ENCODE data around the gene C1RL.

The C1RL gene

GRCh38 chr12:7136071-7136470 is 27.1 kb upstream of the C1RL start:
- DNase-seq: no peak

DNA sequence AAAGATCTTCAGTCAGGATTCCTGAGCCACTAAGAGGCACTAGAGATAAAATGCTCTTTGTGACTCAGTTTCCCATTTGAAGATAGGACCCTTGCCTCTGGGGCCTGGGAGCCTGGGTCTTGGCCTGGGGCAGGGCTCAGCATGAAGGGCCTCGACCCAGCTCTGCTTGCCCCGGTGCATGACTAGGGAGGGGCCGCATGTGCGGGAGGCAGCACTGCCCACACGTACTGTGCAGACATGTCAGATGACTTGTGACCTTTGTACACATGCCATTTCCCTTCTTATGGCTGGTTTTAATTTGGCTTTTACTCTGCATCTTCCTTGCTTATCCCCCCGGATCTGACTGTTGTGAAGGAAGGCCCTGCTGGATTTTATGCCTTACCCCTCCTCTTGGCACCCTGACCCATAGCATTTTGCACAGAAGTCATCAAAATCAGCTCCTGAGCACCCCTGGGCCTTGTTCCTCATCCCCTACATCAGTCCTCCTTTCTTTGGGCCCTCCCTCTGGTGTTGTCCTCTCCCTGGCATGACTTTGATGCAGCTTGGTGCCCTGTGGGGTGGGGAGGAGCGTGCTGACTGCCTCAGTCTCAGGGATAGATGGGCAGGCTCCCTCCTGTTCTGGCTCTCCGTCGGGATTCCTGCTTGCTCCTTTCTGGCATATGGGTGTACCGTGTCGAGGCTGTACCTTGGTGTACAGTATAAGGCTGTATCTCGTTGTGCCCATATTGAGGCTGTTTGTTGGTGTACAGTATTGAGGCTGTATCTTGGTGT is 25.6 kb upstream of the C1RL start:
- no peak for DNase-seq

GRCh38 chr12:7131502-7131866 is 22.5 kb upstream of the C1RL start:
- no peak for DNase-seq

GRCh38 chr12:7130701-7131501 is 21.9 kb upstream of the C1RL start:
- DNase-seq: peak; percentile 48

GRCh38 chr12:7129872-7130691 is 21.1 kb upstream of the C1RL start, which contains the start of gene CLSTN3:
CLSTN3 (plus strand) TSS chr12:7130371; CDS start chr12:7130649, 278 bp downstream.
- peak; percentile 65 for DNase-seq

- no peak for DNase-seq
Observed at GRCh38 chr12:7129287-7129871, 20.4 kb upstream of the C1RL start.

- no peak for DNase-seq
Observed at GRCh38 chr12:7128681-7129286, 19.8 kb upstream of the C1RL start, which contains the start of gene RBP5. RBP5 (minus strand) TSS chr12:7128889; CDS start chr12:7128775, 114 bp downstream.

- DNase-seq: no peak
Observed at GRCh38 chr12:7127916-7128626, 19.1 kb upstream of the C1RL start.

DNA sequence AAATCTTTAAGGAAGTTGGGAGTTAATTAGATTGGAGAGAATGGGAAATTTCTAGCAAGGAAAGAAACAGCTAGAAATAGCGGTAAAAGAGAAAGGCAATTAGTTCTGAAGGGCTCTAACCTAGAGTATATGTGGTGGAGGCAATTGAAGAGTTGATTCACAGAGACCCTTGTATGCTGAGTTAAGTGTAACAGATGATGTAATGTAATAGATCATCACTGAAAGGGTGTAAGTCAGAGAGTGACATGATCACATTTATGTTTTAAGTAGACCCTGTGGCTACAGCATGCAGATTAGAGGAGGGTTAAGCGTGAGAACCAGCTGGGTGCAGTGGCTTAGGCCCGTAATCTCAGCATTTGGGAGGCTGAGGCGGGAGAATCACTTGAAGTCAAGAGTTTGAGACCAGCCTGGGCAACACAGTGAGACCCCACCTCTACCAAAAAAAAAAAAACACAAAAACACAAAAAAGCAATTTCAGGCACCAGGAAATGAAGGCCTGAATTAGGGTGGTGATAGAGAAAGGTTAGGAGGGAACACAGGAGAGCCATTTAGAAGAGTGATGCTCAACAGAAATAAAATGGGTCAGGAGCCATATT is 16.7 kb upstream of the C1RL start:
- DNase-seq: no peak

GRCh38 chr12:7123806-7124522 is 14.9 kb upstream of the C1RL start:
- no peak for DNase-seq

DNA sequence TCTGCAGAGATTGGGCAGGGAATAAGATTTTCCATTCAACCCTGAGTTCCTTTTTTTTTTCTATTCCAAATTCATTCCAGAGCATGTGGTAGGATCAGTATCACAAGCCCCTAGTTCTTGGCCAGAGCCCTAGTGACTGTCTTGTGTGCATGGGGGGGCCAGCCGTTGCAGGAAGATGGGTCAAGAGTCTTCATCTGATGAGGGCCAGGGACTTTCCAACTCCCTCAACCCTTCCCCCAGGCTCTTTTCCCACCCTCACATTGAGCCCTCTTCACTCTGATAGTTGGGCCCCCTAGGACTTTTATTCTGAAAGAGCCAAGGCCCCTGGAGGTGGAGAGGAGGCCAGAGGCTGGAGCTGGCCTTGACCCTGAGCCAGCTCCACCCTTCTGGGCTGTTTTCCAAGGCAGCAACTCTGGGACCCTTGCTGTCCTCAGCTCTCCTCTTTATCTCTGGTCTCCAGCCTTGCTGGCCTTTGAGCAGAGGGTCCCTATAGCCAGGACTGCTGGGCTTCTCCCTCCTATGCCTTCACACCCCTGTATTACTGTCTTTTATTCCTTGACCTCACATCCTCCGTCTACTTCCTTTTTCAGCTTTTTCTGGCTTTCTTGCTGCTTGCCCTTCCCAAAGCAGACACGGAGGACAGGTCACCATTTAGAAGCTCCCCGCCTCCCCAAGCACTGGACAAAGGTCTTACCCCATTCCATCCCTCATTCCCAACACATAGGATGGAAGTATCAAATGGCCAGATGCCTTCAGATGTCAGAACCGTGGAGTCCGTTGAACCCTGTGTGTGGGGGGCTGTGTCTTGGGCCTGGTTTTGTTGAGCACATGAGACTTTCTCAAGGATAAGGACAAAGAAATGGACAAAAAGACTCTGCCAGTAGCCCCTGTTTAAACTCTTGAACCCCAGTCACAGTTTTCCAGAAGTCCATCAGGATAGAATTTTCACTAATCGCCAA is 14.1 kb upstream of the C1RL start:
- no peak for DNase-seq

DNA sequence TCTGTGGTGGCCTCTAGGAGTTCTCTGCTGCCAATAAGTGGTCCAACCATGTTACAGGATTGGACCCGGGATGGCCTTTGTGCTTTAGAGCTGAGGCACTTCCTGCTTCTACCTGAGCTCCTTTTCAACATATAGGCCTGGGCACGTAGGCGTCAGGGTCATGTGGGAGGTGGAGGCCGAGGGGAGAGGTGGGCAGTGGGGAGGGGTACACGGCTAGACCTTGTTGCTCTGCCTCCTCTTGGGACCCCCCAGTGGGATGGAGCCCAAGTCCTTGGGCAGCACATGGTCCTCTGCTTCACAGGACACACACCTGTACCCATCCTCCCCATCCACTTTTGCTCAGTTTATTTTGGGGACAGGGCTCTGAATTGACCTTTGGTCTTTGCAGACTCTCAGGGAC is 12.3 kb upstream of the C1RL start:
- DNase-seq: no peak

DNA sequence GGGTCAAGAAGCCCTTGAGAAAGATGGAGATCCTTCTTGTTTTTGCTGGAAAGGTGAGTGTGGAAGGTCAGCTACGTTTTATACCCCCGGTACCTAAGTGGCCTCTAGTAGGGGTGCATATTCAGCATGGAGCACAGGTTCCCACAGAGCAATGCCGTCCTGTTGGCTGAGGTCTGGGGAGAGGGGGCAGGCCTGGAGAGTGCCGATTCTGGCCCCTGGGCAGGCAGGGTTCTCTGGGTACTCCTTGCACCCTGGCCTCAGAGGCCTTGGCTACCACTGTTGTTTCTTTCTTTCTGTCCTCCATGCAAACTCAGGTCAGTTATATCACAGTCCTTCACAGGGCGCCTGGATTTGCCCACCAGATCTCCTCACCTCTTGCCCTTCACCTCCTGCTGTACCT is 11.2 kb upstream of the C1RL start:
- DNase-seq: no peak

- no peak for DNase-seq
Observed at GRCh38 chr12:7118881-7119280, 9.9 kb upstream of the C1RL start.

DNA sequence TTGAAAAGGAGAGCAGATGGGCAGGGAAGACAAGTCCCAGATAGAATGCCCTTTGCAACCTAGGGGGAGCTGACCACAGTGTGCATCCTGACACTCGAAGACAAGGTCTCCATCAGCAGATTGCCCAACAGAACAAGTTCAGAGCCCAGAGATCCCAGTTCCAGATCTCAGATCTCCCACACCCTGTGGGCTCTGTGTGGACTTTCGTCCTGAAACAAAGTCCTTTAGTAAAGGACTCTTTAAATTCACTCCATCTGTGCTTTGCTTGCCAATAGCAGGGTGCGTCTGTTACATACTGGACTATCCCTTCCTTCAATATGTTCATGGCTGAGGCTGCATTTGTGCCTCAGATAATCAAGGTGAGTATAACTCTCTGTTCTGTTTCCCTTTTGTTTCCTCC is 8.7 kb upstream of the C1RL start:
- no peak for DNase-seq

DNA sequence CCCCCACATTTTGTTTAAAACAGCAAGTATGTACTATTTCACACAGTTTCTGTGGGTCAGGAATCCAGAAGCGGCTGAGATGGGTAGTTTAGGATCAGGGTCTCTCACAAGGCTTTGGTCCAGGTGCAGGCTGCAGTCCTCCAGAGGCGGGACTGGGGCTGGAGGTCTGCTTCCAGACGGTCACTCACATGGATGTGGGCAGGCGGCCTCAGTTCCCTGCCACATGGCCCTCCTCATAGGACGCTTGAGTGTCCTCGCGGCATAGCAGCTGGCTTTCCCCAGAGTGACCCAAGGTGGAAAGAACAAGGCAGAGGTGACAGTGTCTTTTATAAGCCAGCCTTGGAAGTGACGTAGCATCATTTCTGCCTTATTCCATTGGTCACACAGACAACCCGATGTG is 7.9 kb upstream of the C1RL start:
- no peak for DNase-seq

DNA sequence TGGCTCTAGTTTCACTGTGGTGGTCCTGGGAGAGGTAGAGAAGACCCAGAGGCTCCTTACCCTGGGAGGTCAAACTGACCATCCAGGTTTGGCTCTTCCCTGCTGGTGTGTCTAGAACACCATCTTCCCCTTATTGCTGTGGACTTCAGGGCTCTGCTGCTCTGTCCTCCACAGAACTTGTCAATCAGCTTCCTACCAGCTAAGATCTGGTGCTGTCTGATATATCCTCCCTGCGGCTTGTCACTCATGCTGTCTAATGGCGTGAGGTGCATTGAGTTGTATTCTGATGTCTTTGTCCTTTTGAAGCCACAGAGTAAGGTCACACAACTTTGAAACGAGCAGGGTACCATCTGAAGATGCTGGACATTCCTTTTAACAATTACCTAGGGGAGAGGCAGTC is 7.2 kb upstream of the C1RL start:
- DNase-seq: no peak

GRCh38 chr12:7114851-7115250 is 5.8 kb upstream of the C1RL start:
- no peak for DNase-seq

- DNase-seq: no peak
Observed at GRCh38 chr12:7114008-7114407, 5.0 kb upstream of the C1RL start.
